ENCODE data around the gene P4HA1. TPM values are rescaled to one million over a fixed set of nuclear protein-coding genes. Genes with fewer than 3 reads are reported as not detected.
A peak's percentile ranks its signal among the peaks of the same experiment; 100 is the strongest.
"Not testable (repeated sequence)": the region's sequence is repeated elsewhere in the genome, so short reads cannot be mapped to it uniquely, and the experiment has no call there.

P4HA1 gene
- total RNA-seq, 4 donors from 2014 or later: 5.0 to 13.8 (median 12.3) TPM

DNA sequence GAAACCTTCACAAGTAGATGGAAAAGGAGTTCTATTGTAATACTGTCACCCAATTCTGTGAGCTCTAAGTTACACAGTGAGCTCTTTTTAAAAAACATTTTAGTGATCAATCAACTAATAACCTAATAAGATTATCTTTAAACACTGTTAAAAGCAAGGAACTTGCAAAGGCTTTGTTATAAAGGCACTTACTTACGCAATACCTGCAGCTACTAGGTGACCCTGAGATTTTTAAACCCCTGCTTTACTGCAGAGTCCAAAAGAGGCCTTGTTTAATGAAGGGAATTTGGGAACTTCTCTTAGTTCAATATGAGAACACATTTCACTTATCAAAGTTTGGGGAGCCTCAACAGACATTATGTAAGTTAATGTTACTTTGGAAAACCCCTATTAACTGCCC lies 53.3 kb downstream of the P4HA1 start:
- H3K4me1 ChIP-seq: peaks cover 5 to 20% (median 6%) of the 10 kb centered on the region in 3 donors
- WGBS, 2 donors: 95% methylated on average over 1 of the region's 1 CpG

DNA sequence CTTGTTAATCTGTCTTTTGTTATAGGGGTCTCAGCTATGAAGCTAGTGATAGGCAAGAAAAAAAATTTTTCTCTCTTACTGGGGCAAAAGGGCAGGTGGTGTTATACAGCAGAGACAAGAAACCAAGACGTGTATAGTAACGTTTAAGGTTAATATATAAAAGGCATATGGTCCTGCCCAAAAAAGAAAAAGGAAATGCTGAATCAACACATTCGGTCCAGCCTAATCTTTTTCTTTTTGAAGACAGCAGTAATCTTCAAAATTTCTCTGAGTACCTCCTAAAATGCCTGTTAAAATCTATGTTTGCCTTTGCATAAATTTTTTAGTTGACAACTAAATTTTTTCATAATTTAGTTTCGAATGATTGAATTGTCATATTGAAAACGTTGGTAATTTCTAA lies 54.5 kb downstream of the P4HA1 start:
- WGBS, 2 donors: 88% methylated on average over 5 of the region's 5 CpGs
- DNase-seq: no peak
- Histone ChIP-seq H3K4me1 (peaks cover 5 to 20% (median 6%) of the 10 kb centered on the region in 3 donors), H3K27ac (no peak overlapping the region), H3K4me3 (no peak overlapping the region), H3K9me3 (no peaks in the 10 kb centered on the region), H3K36me3 (peaks cover 0 to 25% (median 0%) of the 10 kb centered on the region in 3 donors), H3K27me3 (no peaks in the 10 kb centered on the region)
- no peak for TF ChIP-seq POLR2A (IDR thresholded peaks at IDR 0.05)
- TF ChIP-seq, protein P1, sequence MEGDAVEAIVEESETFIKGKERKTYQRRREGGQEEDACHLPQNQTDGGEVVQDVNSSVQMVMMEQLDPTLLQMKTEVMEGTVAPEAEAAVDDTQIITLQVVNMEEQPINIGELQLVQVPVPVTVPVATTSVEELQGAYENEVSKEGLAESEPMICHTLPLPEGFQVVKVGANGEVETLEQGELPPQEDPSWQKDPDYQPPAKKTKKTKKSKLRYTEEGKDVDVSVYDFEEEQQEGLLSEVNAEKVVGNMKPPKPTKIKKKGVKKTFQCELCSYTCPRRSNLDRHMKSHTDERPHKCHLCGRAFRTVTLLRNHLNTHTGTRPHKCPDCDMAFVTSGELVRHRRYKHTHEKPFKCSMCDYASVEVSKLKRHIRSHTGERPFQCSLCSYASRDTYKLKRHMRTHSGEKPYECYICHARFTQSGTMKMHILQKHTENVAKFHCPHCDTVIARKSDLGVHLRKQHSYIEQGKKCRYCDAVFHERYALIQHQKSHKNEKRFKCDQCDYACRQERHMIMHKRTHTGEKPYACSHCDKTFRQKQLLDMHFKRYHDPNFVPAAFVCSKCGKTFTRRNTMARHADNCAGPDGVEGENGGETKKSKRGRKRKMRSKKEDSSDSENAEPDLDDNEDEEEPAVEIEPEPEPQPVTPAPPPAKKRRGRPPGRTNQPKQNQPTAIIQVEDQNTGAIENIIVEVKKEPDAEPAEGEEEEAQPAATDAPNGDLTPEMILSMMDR (IDR thresholded peaks at IDR 0.05): no peak
- intact Hi-C loops (cut with DNase I): no loop called here

More for the DNA sequence above, 53.3 kb downstream of the P4HA1 start:
- intact Hi-C loops (cut with DNase I): no loop called here
- Histone ChIP-seq H3K36me3 (peaks cover 0 to 22% (median 0%) of the 10 kb centered on the region in 3 donors), H3K27me3 (no peaks in the 10 kb centered on the region), H3K27ac (peak overlapping the region in 1 of 4 donors; percentile 64), H3K9me3 (no peaks in the 10 kb centered on the region), H3K4me3 (no peak overlapping the region)
- DNase-seq: no peak
- no peak for TF ChIP-seq POLR2A (IDR thresholded peaks at IDR 0.05)
- TF ChIP-seq, protein P1 (IDR thresholded peaks at IDR 0.05): no peak

DNA sequence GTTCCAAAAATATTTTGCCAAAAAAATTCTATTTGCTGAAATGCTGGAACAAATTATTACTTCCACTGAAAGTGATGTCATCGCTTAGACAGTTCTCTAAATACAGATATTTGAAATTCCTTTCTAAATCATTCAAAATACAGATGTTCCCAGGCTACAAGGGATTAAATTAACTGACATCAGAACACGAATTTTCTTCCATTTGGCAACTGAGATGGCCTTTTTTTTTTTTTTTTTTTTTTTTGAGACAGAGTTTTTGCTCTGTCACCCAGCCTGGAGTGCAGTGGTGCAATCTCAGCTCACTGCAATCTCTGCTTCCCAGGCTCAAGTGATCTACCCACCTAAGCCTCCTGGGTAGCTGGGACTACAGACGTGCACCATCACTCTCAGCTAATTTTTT lies 57.0 kb downstream of the P4HA1 start:
- intact Hi-C loops (cut with DNase I): no loop called here
- H3K9me3 ChIP-seq: no peaks in the 10 kb centered on the region
- no peak for TF ChIP-seq POLR2A (IDR thresholded peaks at IDR 0.05)
- TF ChIP-seq, protein P1 (IDR thresholded peaks at IDR 0.05): no peak
- DNase-seq: no peak
- WGBS, 2 donors: 73 to 77% methylated on average over 3 of the region's 3 CpGs
- no peak overlapping the region for H3K4me3 ChIP-seq
- H3K27me3 ChIP-seq: no peaks in the 10 kb centered on the region
- H3K36me3 ChIP-seq: peaks cover 0 to 31% (median 0%) of the 10 kb centered on the region in 3 donors
- H3K4me1 ChIP-seq: peaks cover 2 to 15% (median 5%) of the 10 kb centered on the region in 3 donors
- peak overlapping the region in 1 of 4 donors; percentile 29 for H3K27ac ChIP-seq

DNA sequence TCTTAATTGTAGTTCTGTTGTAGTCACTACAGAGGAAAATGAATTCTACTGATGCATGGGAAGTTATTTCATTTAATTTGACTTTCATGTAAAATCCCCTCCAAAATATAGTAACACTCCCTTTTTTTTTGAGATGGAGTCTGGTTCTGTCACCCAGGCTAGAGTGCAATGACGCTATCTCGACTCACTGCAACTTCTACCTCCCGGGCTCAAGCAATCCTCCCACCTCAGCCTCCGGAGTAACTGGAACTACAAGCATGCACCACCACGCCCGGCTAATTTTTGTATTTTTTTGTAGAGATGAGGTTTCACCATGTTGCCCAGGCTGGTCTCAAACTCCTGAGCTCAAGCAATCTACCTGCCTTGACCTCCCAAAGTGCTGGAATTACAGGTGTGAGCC lies 60.4 kb downstream of the P4HA1 start:
- H3K9me3 ChIP-seq; H3K4me1 ChIP-seq; intact Hi-C loops (cut with DNase I); H3K27ac ChIP-seq; DNase-seq; H3K4me3 ChIP-seq; H3K27me3 ChIP-seq: not testable (repeated sequence)
- WGBS, 2 donors: 78 to 88% methylated on average over 6 of the region's 6 CpGs
- H3K36me3 ChIP-seq: peaks cover 0 to 29% (median 0%) of the 10 kb centered on the region in 3 donors

DNA sequence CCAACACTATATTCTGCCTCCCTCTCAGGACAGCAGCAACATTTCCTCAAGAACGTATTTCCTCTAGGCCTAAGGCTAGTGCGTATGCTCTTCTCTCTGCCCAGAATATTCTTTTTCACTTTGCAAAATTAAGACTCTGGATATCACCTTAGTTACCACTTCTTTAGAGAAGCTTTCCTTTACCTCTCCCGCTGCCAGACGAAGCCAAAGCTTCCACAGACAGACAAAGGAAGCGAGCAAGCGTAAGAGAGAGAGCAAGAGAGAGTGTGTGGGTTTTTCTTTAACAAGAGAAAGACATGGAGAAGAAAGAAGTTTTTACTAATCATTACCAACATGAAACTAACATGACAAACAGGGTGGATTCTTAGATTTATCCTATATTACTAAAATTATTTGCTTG lies 64.1 kb downstream of the P4HA1 start:
- no peaks in the 10 kb centered on the region for H3K9me3 ChIP-seq
- TF ChIP-seq POLR2A (IDR thresholded peaks at IDR 0.05): no peak
- TF ChIP-seq, protein P1 (IDR thresholded peaks at IDR 0.05): no peak
- H3K36me3 ChIP-seq: peaks cover 0 to 57% (median 6%) of the 10 kb centered on the region in 3 donors
- H3K27me3 ChIP-seq: no peaks in the 10 kb centered on the region
- no peak overlapping the region for H3K27ac ChIP-seq
- H3K4me1 ChIP-seq: no peaks in the 10 kb centered on the region
- no peak for DNase-seq
- 88 to 92% methylated on average over 6 of the region's 6 CpGs for WGBS, 2 donors
- intact Hi-C loops (cut with DNase I): no loop called here
- H3K4me3 ChIP-seq: no peak overlapping the region

DNA sequence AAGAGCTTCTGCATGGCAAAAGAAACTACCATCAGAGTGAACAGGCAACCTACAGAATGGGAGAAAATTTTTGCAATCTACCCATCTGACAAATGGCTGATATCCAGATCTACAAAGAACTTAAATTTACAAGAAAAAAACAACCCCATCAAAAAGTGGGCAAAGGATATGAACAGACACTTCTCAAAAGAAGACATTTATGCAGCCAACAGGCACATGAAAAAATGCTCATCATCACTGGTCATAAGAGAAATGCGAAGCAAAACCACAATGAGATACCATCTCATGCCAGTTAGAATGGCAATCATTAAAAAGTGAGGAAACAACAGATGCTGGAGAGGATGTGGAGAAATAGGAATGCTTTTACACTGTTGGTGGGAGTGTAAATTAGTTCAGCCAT lies 70.0 kb downstream of the P4HA1 start:
- H3K27ac ChIP-seq; H3K27me3 ChIP-seq; intact Hi-C loops (cut with DNase I); H3K4me3 ChIP-seq; H3K4me1 ChIP-seq; DNase-seq; H3K9me3 ChIP-seq: not testable (repeated sequence)
- H3K36me3 ChIP-seq: peaks cover 0 to 78% (median 6%) of the 10 kb centered on the region in 3 donors
- 86 to 100% methylated on average over 1 of the region's 1 CpG for WGBS, 2 donors

DNA sequence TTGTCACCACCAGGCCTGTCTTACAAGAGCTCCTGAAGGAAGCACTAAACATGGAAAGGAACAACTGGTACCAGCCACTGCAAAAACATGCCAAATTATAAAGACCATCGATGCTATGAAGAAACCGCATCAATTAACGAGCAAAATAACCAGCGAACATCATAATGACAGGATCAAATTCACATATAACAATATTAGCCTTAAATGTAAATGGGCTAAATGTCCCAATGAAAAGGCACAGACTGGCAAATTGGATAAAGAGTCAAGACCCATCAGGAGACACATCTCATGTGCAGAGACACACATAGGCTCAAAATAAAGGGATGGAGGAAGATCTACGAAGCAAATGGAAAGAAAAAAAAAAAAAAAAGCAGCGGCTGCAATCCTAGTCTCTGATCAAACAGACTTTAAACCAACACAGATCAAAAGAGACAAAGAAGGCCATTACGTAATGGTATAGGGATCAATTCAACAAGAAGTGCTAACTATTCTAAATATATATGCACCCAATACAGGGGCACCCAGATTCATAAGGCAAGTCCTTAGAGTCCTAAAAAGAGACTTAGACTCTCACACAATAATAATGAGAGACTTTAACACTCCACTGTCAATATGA lies 73.1 kb downstream of the P4HA1 start:
- H3K27me3 ChIP-seq; H3K27ac ChIP-seq; H3K4me3 ChIP-seq; DNase-seq; H3K9me3 ChIP-seq; intact Hi-C loops (cut with DNase I): not testable (repeated sequence)
- peaks cover 0 to 58% (median under 1%) of the 10 kb centered on the region in 3 donors for H3K36me3 ChIP-seq
- 94 to 99% methylated on average over 7 of the region's 7 CpGs for WGBS, 2 donors
- peaks cover 0 to 20% (median under 1%) of the 10 kb centered on the region in 3 donors for H3K4me1 ChIP-seq

DNA sequence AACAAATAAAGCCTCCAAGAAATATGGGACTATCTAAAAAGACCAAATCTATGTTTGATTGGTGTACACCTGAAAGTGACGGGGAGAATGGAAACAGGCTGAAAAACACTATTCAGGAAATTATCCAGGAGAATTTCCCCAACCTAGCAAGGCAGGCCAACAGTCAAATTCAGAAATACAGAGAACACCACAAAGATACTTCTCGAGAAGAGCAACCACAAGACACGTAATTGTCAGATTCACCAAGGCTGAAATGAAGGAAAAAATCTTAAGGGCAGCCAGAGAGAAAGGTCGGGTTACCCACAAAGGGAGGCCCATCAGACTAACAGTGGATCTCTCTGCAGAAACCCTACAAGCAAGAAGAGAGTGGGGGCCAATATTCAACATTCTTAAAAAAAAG lies 73.7 kb downstream of the P4HA1 start:
- WGBS, 2 donors: 90 to 91% methylated on average over 4 of the region's 4 CpGs
- H3K27me3 ChIP-seq: not testable (repeated sequence)

DNA sequence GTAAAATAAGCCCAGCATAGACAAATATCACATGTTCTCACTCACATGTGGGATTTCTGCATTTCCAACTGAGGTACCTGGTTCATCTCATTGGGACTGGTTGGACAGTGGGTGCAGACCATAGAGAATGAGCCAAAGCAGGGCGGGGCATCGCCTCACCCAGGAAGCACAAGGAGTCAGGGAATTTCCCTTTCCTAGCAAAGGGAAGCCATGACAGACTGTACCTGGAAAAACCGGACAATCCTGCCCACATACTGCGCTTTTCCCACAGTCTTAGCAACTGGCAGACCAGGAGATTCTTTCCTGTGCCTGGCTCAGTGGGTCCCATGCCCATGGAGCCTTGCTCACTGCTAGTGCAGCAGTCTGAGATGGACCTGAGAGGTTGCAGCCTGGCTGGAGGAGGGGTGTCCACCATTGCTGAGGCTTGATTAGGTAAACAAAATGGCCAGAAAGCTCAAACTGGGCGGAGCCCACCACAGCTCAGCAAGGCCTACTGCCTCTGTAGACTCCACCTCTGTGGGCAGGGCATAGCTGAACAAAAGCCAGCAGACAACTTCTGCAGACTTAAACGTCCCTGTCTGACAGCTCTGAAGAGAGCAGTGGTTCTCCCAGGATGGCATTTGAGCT lies 75.0 kb downstream of the P4HA1 start:
- H3K4me3 ChIP-seq; DNase-seq; intact Hi-C loops (cut with DNase I); H3K9me3 ChIP-seq; H3K27me3 ChIP-seq: not testable (repeated sequence)
- peaks cover under 1 to 40% (median 1%) of the 10 kb centered on the region in 3 donors for H3K36me3 ChIP-seq
- peaks cover 2 to 29% (median 8%) of the 10 kb centered on the region in 3 donors for H3K4me1 ChIP-seq
- H3K27ac ChIP-seq: peak overlapping the region in 2 of 4 donors; percentile 18 to 42
- WGBS, 2 donors: 67 to 68% methylated on average over 4 to 5 of the region's 6 CpGs

More for the DNA sequence above, 73.7 kb downstream of the P4HA1 start:
- H3K9me3 ChIP-seq; intact Hi-C loops (cut with DNase I); DNase-seq; H3K4me3 ChIP-seq; H3K27ac ChIP-seq: not testable (repeated sequence)
- H3K4me1 ChIP-seq: peaks cover under 1 to 26% (median 6%) of the 10 kb centered on the region in 3 donors
- peaks cover 0 to 52% (median 0%) of the 10 kb centered on the region in 3 donors for H3K36me3 ChIP-seq
